IPS DF 6.9 (cell line): ENCODE results near the gene PCDHAC2.

Experiments
- DNase-seq: peaks from one replicate; pipeline ENCODE4 v3.0.0-alpha.2; 2013; ENCODE audit warnings: low read depth, low spot score
- H3K27ac ChIP-seq: one replicate; pipeline ENCODE4 v1.5.1; 2013; ENCODE audit warnings: low read length, control low read depth
- H3K27me3 ChIP-seq: 2 replicates; pipeline ENCODE4 v1.6.1; 2013; ENCODE audit warnings: mild to moderate bottlenecking, low read length; ENCODE audit not compliant: control insufficient read depth, insufficient read depth
- H3K36me3 ChIP-seq: 2 replicates; pipeline ENCODE4 v1.6.1; 2013; ENCODE audit warnings: low read length; ENCODE audit not compliant: control insufficient read depth, insufficient read depth
- H3K4me1 ChIP-seq: 2 replicates; pipeline ENCODE4 v1.6.1; 2013; ENCODE audit warnings: low read length; ENCODE audit not compliant: control insufficient read depth, insufficient read depth
- H3K4me3 ChIP-seq: 2 replicates; pipeline ENCODE4 v1.5.1; 2013; ENCODE audit warnings: mild to moderate bottlenecking, low read length
- H3K9me3 ChIP-seq: 2 replicates; pipeline ENCODE4 v1.6.1; 2013; ENCODE audit warnings: low read length, inconsistent platforms; ENCODE audit not compliant: control insufficient read depth, insufficient read depth
- WGBS: extraction: QIAGEN DNeasy Blood & Tissue Kit; methylation state at CpG from one replicate; pipeline ENCODE4 v1.1.7; 2013; ENCODE audit warnings: mixed read lengths, missing lambda C conversion rate; ENCODE audit not compliant: insufficient read length, insufficient coverage; 5-methylcytosine and 5-hydroxymethylcytosine counted together

Gene PCDHAC2

GRCh38 chr5:140953234-140953633, 13.0 kb upstream of the PCDHAC2 start:
- no CpG with 5 or more reads among the region's 2 CpGs for WGBS
- Histone ChIP-seq H3K4me3 (no peak overlapping the region), H3K27ac (no peak overlapping the region), H3K4me1 (no peaks in the 10 kb centered on the region), H3K9me3 (no peaks in the 10 kb centered on the region), H3K36me3 (no peaks in the 10 kb centered on the region), H3K27me3 (no peaks in the 10 kb centered on the region)
- DNase-seq: no peak

GRCh38 chr5:140962190-140962589, 4.1 kb upstream of the PCDHAC2 start:
- Histone ChIP-seq H3K4me3 (no peak overlapping the region), H3K4me1 (peaks cover 1% of the 10 kb centered on the region; the same call in 1 of the 2 replicates), H3K27me3 (peaks cover under 1% of the 10 kb centered on the region; the same call in 1 of the 2 replicates), H3K36me3 (no peaks in the 10 kb centered on the region), H3K9me3 (no peaks in the 10 kb centered on the region), H3K27ac (no peak overlapping the region)
- WGBS: no CpG with 5 or more reads among the region's 1 CpG
- no peak for DNase-seq

- Histone ChIP-seq H3K27me3 (peaks cover 3% of the 10 kb centered on the region; the same call in 1 of the 2 replicates), H3K9me3 (no peaks in the 10 kb centered on the region), H3K36me3 (no peaks in the 10 kb centered on the region), H3K4me3 (no peak overlapping the region), H3K4me1 (peaks cover 4% of the 10 kb centered on the region; the same call in 1 of the 2 replicates), H3K27ac (no peak overlapping the region)
- DNase-seq: no peak
- no CpG with 5 or more reads among the region's 3 CpGs for WGBS
These were observed 1.9 kb upstream of the PCDHAC2 start for GRCh38 chr5:140964356-140964755.

- peaks cover 4% of the 10 kb centered on the region; the same call in 1 of the 2 replicates for H3K4me1 ChIP-seq
- peak overlapping the region; percentile 64; the same call in 1 of the 2 replicates for H3K4me3 ChIP-seq
- H3K36me3 ChIP-seq: no peaks in the 10 kb centered on the region
- WGBS: no CpG with 5 or more reads among the region's 9 CpGs
- H3K27ac ChIP-seq: no peak overlapping the region
- H3K9me3 ChIP-seq: no peaks in the 10 kb centered on the region
- DNase-seq: no peak
- peaks cover 3% of the 10 kb centered on the region; the same call in 1 of the 2 replicates for H3K27me3 ChIP-seq
These were observed 377 bp upstream of the PCDHAC2 start for GRCh38 chr5:140965905-140966292.

- no peaks in the 10 kb centered on the region for H3K9me3 ChIP-seq
- H3K36me3 ChIP-seq: no peaks in the 10 kb centered on the region
- WGBS: no CpG with 5 or more reads among the region's 34 CpGs
- H3K27me3 ChIP-seq: peaks cover 3% of the 10 kb centered on the region; the same call in 1 of the 2 replicates
- DNase-seq: no peak
- H3K4me1 ChIP-seq: peaks cover 4% of the 10 kb centered on the region; the same call in 1 of the 2 replicates
- H3K27ac ChIP-seq: no peak overlapping the region
- H3K4me3 ChIP-seq: peak overlapping the region; percentile 64; the same call in 1 of the 2 replicates
These were observed 1.1 kb downstream of the PCDHAC2 start for GRCh38 chr5:140967226-140967893.

- Histone ChIP-seq H3K4me1 (peaks cover 4% of the 10 kb centered on the region; the same call in 1 of the 2 replicates), H3K27me3 (peaks cover 3% of the 10 kb centered on the region; the same call in 1 of the 2 replicates), H3K9me3 (no peaks in the 10 kb centered on the region), H3K36me3 (no peaks in the 10 kb centered on the region), H3K4me3 (no peak overlapping the region), H3K27ac (no peak overlapping the region)
- no peak for DNase-seq
These were observed 3.6 kb downstream of the PCDHAC2 start for GRCh38 chr5:140969880-140970279.

GRCh38 chr5:140973550-140973949, 7.3 kb downstream of the PCDHAC2 start:
- no peaks in the 10 kb centered on the region for H3K27me3 ChIP-seq
- no peak overlapping the region for H3K4me3 ChIP-seq
- DNase-seq: no peak
- H3K4me1 ChIP-seq: no peaks in the 10 kb centered on the region
- H3K9me3 ChIP-seq: no peaks in the 10 kb centered on the region
- H3K36me3 ChIP-seq: no peaks in the 10 kb centered on the region
- no peak overlapping the region for H3K27ac ChIP-seq

- no peak overlapping the region for H3K4me3 ChIP-seq
- no peak for DNase-seq
- H3K27ac ChIP-seq: no peak overlapping the region
- no CpG with 5 or more reads among the region's 3 CpGs for WGBS
- H3K36me3 ChIP-seq: no peaks in the 10 kb centered on the region
- no peaks in the 10 kb centered on the region for H3K9me3 ChIP-seq
- H3K27me3 ChIP-seq: no peaks in the 10 kb centered on the region
- no peaks in the 10 kb centered on the region for H3K4me1 ChIP-seq
These were observed 10.7 kb downstream of the PCDHAC2 start for GRCh38 chr5:140977003-140977402.

GRCh38 chr5:140978260-140978659, 12.0 kb downstream of the PCDHAC2 start:
- Histone ChIP-seq H3K27ac (no peak overlapping the region), H3K9me3 (no peaks in the 10 kb centered on the region), H3K4me3 (no peak overlapping the region), H3K36me3 (no peaks in the 10 kb centered on the region), H3K27me3 (no peaks in the 10 kb centered on the region), H3K4me1 (no peaks in the 10 kb centered on the region)
- DNase-seq: no peak
- WGBS: no CpG with 5 or more reads among the region's 2 CpGs

- Histone ChIP-seq H3K4me1 (no peaks in the 10 kb centered on the region), H3K36me3 (no peaks in the 10 kb centered on the region), H3K27ac (no peak overlapping the region), H3K4me3 (no peak overlapping the region), H3K9me3 (no peaks in the 10 kb centered on the region), H3K27me3 (no peaks in the 10 kb centered on the region)
- DNase-seq: no peak
- WGBS: no CpG with 5 or more reads among the region's 1 CpG
These were observed 12.7 kb downstream of the PCDHAC2 start for GRCh38 chr5:140978983-140979382.
